ENCODE data around the gene CDKN1C. TPM values are rescaled to one million over a fixed set of nuclear protein-coding genes. Genes with fewer than 3 reads are reported as not detected.
A peak's percentile ranks its signal among the peaks of the same experiment; 100 is the strongest.

The CDKN1C gene
- total and polyA plus RNA-seq, 2 donors (not counting 1 experiment from before 2014, with no cell fraction given) = 8.6 to 31.5 TPM

DNA sequence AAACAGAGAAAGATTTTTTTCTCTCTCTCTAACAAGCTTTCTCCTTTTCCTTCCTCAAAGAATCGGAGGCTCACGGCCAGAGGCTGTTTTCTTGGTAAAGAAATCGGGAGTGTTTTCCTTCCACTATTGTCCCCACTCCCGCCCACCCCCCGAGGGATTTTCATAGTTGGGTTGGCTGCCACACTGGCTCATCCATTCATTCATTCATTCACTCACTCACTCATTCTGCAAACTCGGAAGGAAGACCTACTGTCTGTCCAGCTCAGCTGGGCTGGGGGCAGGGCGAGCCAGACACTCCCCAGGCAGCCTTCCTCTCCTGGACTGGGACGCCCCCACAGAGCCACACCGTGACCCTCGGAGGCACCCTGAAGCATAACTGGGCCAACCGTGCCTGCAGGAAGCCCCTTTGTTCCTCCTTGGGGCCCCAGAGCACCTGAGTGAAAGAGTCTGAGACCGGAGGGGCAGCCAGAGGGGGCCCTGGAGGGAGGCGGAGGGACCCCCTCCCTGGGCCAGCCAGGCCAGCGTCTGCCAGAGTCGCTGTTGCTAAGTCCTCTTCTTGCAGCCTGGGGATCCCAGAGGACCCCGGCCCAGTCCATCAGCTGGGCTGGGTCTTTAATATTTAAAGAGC lies 17.0 kb downstream of the CDKN1C start:
- TF ChIP-seq, protein P1, sequence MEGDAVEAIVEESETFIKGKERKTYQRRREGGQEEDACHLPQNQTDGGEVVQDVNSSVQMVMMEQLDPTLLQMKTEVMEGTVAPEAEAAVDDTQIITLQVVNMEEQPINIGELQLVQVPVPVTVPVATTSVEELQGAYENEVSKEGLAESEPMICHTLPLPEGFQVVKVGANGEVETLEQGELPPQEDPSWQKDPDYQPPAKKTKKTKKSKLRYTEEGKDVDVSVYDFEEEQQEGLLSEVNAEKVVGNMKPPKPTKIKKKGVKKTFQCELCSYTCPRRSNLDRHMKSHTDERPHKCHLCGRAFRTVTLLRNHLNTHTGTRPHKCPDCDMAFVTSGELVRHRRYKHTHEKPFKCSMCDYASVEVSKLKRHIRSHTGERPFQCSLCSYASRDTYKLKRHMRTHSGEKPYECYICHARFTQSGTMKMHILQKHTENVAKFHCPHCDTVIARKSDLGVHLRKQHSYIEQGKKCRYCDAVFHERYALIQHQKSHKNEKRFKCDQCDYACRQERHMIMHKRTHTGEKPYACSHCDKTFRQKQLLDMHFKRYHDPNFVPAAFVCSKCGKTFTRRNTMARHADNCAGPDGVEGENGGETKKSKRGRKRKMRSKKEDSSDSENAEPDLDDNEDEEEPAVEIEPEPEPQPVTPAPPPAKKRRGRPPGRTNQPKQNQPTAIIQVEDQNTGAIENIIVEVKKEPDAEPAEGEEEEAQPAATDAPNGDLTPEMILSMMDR (conservative IDR thresholded peaks at IDR 0.05 in 1 of 2, IDR thresholded peaks at IDR 0.05 in 1 of 2; ENCODE audit: low read depth in 1 of 2, low read length in 2 of 2) = no peak
- no peak for TF ChIP-seq EZH2 (IDR thresholded peaks at IDR 0.05; ENCODE audit: low read length, missing control alignments)
- no peak overlapping the region for H3K9ac ChIP-seq (ENCODE audit: insufficient read depth, low read length)
- H3K27me3 ChIP-seq (ENCODE audit: control insufficient read depth, insufficient read depth, low read length) = peaks cover 13% of the 10 kb centered on the region
- no peaks in the 10 kb centered on the region for H4K20me1 ChIP-seq (ENCODE audit: control insufficient read depth, extremely low read depth, insufficient read depth, low read length)
- H3K4me2 ChIP-seq (ENCODE audit: extremely low read depth, insufficient read depth, low read length) = peak overlapping the region; percentile 25
- DNase-seq (ENCODE audit: low read depth in 2 of 2) = no peak
- H3K4me1 ChIP-seq (ENCODE audit: control insufficient read depth, extremely low read depth, insufficient read depth, low read length) = no peaks in the 10 kb centered on the region
- H2AFZ ChIP-seq (ENCODE audit: low read length) = no peak overlapping the region
- no peaks in the 10 kb centered on the region for H3K9me3 ChIP-seq (ENCODE audit: control insufficient read depth, insufficient read depth, low read depth, low read length)
- H3K36me3 ChIP-seq (ENCODE audit: control insufficient read depth, insufficient read depth, low read length) = no peaks in the 10 kb centered on the region
- no peak overlapping the region for H3K27ac ChIP-seq (ENCODE audit: insufficient read depth, low read length)
- no peak overlapping the region for H3K4me3 ChIP-seq (replicated peaks in 1 of 4; ENCODE audit: control extremely low read depth in 1 of 4, insufficient read depth in 1 of 4, low read depth in 3 of 4, low read length in 4 of 4)
- no peaks in the 10 kb centered on the region for H3K79me2 ChIP-seq (ENCODE audit: control insufficient read depth, insufficient read depth, low read length)

DNA sequence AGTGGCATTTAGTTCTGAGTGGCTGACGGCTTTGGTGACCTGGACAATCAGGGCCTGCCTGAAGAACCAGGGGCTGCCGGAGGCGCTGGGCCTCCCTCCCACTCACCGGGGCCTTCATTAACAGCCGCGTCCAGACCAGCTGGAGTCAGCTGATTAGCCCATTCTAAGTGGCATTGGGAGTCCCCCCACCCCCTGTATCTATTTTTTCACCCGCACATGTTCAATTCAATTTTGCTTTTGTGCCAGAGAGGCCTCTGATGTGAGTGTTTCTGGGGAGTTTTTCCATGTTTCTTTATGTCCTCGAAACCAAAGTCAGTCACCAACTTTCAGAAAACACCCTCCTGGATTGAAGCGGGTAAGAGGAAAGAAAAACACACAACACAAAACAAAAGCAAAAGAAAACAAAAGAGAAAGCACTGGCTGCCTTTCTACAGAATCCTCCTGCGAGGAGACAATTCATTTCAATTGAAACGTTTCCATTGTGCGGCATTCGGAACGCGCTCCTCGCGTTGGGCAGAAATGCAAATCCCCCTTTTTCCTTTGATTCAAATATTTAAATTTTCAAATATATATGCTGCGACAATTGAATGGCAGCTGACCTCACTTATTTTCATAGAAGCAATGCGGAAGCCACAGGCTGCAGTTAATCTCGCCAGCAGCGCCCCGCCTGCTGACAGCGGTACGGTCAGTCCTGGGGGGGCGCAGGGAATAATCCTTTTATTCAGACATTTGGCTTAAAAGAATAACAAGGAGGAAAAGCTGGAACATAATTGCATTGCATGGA lies 17.7 kb downstream of the CDKN1C start:
- Histone ChIP-seq H3K4me2 (ENCODE audit: extremely low read depth, insufficient read depth, low read length) (peak overlapping the region; percentile 25), H3K27me3 (ENCODE audit: control insufficient read depth, insufficient read depth, low read length) (peaks cover 20% of the 10 kb centered on the region)
- DNase-seq (ENCODE audit: low read depth in 2 of 2) = no peak

DNA sequence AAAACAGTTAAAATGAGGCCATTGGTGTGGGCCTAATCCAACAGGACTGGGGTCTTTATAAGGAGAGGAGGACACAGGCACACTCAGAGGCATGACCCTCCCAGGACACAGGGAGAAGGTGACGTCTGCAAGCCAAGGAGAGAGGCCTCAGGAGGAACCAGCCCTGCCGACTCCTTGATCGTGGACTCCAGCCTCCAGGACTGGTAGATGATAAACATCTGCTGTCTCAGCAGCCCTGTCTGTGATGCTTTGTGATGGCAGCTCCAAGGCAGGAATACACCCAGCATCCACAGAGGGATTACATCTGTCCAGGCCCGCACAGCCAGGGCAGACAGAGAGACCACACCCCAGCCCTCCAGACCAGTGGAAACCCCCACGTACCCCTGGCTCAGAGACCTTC lies 18.4 kb downstream of the CDKN1C start:
- no peaks in the 10 kb centered on the region for H3K36me3 ChIP-seq (ENCODE audit: control insufficient read depth, insufficient read depth, low read length)
- no peak for DNase-seq (ENCODE audit: low read depth in 2 of 2)
- no peaks in the 10 kb centered on the region for H3K4me1 ChIP-seq (ENCODE audit: control insufficient read depth, extremely low read depth, insufficient read depth, low read length)
- H4K20me1 ChIP-seq (ENCODE audit: control insufficient read depth, extremely low read depth, insufficient read depth, low read length) = no peaks in the 10 kb centered on the region
- no peak for TF ChIP-seq EZH2 (IDR thresholded peaks at IDR 0.05; ENCODE audit: low read length, missing control alignments)
- TF ChIP-seq, protein P1 (conservative IDR thresholded peaks at IDR 0.05 in 1 of 2, IDR thresholded peaks at IDR 0.05 in 1 of 2; ENCODE audit: low read depth in 1 of 2, low read length in 2 of 2) = no peak
- no peaks in the 10 kb centered on the region for H3K9me3 ChIP-seq (ENCODE audit: control insufficient read depth, insufficient read depth, low read depth, low read length)
- H3K27me3 ChIP-seq (ENCODE audit: control insufficient read depth, insufficient read depth, low read length) = peaks cover 20% of the 10 kb centered on the region
- no peak overlapping the region for H3K4me3 ChIP-seq (replicated peaks in 1 of 4; ENCODE audit: control extremely low read depth in 1 of 4, insufficient read depth in 1 of 4, low read depth in 3 of 4, low read length in 4 of 4)
- H2AFZ ChIP-seq (ENCODE audit: low read length) = no peak overlapping the region
- H3K79me2 ChIP-seq (ENCODE audit: control insufficient read depth, insufficient read depth, low read length) = no peaks in the 10 kb centered on the region
- H3K27ac ChIP-seq (ENCODE audit: insufficient read depth, low read length) = no peak overlapping the region
- H3K4me2 ChIP-seq (ENCODE audit: extremely low read depth, insufficient read depth, low read length) = no peak overlapping the region
- H3K9ac ChIP-seq (ENCODE audit: insufficient read depth, low read length) = no peak overlapping the region

More for the DNA sequence above, 17.7 kb downstream of the CDKN1C start:
- Histone ChIP-seq H3K36me3 (ENCODE audit: control insufficient read depth, insufficient read depth, low read length) (no peaks in the 10 kb centered on the region), H3K4me3 (replicated peaks in 1 of 4; ENCODE audit: control extremely low read depth in 1 of 4, insufficient read depth in 1 of 4, low read depth in 3 of 4, low read length in 4 of 4) (no peak overlapping the region), H3K4me1 (ENCODE audit: control insufficient read depth, extremely low read depth, insufficient read depth, low read length) (no peaks in the 10 kb centered on the region), H2AFZ (ENCODE audit: low read length) (no peak overlapping the region), H3K27ac (ENCODE audit: insufficient read depth, low read length) (no peak overlapping the region), H3K79me2 (ENCODE audit: control insufficient read depth, insufficient read depth, low read length) (no peaks in the 10 kb centered on the region), H3K9ac (ENCODE audit: insufficient read depth, low read length) (no peak overlapping the region), H3K9me3 (ENCODE audit: control insufficient read depth, insufficient read depth, low read depth, low read length) (no peaks in the 10 kb centered on the region), H4K20me1 (ENCODE audit: control insufficient read depth, extremely low read depth, insufficient read depth, low read length) (no peaks in the 10 kb centered on the region)
- TF ChIP-seq, protein P1 (conservative IDR thresholded peaks at IDR 0.05 in 1 of 2, IDR thresholded peaks at IDR 0.05 in 1 of 2; ENCODE audit: low read depth in 1 of 2, low read length in 2 of 2) = no peak
- no peak for TF ChIP-seq EZH2 (IDR thresholded peaks at IDR 0.05; ENCODE audit: low read length, missing control alignments)

All from fibroblast of lung (primary cell).